LNCaP clone FGC (cell line): ENCODE measurements around the gene TRAPPC8.
"Not testable (repeated sequence)": the region's sequence is repeated elsewhere in the genome, so short reads cannot be mapped to it uniquely, and the experiment has no call there.

ENCODE experiments used
- DNase-seq: peaks from one replicate; pipeline ENCODE4 v3.0.0-alpha.2; 2011; ENCODE audit warnings: low read depth
- H3K4me3 ChIP-seq: 2 replicates; pipeline ENCODE4 v1.5.1; 2011; ENCODE audit warnings: mild to moderate bottlenecking, low read depth, low read length, control low read depth
- CTCF ChIP-seq: IDR thresholded peaks from 2 replicates; pipeline ENCODE4 v1.5.1; 2012; ENCODE audit warnings: mild to moderate bottlenecking; ENCODE audit not compliant: control insufficient read depth, insufficient read depth; ENCODE audit errors: extremely low read depth

TRAPPC8 gene

DNA sequence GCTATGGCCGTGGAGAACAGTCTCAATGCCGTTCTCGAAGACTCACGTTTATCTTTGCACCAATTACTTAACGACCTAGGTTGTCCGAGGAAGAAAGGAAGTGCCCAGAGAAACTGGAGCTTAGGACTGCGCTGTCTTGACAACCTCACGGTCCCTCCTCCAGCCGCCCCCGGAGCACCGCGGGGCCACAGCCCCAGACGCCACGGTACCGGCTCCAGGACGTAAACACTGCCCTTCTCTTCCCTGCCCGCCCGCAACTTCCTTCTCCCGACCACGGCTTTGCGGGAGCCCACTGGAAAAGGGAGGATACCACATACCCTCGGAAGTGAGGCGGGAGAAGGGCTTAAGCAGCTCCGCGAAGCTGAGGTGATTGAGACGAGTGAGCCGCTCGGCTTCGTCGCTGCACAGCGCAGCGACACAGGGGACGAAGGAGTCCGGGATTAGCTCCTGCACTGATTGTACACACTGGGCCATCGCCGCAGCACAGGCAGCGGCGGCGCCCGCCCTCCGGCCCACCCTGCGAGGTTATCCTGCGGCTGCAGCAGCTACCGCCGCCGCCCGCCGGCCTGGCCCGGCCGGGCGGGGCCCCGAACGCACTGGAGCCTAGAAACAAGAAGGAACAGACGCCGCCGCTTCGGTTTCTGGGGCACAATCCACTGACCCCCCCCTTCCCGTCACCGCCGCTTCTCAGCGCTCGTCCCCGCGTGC lies 483 bp downstream of the TRAPPC8 start:
- no peak for TF ChIP-seq CTCF
- H3K4me3 ChIP-seq, result peak overlapping the region; percentile 89
- DNase-seq, result no peak

GRCh38 chr18:31941010-31941809 lies 1.7 kb downstream of the TRAPPC8 start:
- peak overlapping the region; percentile 89 for H3K4me3 ChIP-seq

DNA sequence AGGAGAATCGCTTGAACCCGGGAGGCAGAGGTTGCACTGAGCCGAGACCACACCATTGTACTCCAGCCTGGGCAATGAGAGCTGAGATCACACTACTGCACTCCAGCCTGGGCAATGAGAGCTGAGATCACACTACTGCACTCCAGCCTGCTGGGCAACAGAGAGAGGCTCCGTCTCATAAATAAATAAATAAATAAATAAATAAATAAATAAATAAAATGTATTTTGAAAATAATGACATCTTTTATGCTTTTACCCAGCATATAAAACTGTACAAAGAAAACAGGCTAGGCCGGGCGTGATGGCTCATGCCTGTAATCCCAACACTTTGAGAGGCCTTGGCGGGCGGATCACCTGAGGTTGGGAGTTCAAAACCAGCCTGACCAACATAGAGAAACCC lies 8.2 kb downstream of the TRAPPC8 start:
- DNase-seq, H3K4me3 ChIP-seq: not testable (repeated sequence)

More at GRCh38 chr18:31941010-31941809, 1.7 kb downstream of the TRAPPC8 start:
- no peak for TF ChIP-seq CTCF
- DNase-seq, result no peak

DNA sequence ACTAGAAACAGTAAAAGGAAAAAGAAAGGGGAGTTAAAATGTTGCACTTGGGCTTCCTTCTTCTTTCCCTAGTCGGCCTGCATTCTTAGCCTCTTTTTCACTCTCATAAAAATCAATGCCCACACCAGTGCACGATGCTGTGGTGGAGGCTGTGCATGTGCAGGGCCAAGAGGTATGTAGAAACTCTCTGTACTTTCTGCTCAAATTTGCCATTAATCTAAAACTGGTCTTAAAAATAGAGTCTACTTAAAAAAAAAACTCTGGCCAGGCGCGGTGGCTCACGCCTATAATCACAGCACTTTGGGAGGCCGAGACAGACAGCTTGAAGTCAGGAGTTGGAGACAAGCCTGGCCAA lies 11.1 kb downstream of the TRAPPC8 start:
- TF ChIP-seq CTCF, result no peak
- no peak for DNase-seq

GRCh38 chr18:31931163-31931885 lies 11.6 kb downstream of the TRAPPC8 start:
- no peak for TF ChIP-seq CTCF
- DNase-seq, result peak; percentile 54
- no peak overlapping the region for H3K4me3 ChIP-seq

More for the DNA sequence above, 11.1 kb downstream of the TRAPPC8 start:
- no peak overlapping the region for H3K4me3 ChIP-seq

DNA sequence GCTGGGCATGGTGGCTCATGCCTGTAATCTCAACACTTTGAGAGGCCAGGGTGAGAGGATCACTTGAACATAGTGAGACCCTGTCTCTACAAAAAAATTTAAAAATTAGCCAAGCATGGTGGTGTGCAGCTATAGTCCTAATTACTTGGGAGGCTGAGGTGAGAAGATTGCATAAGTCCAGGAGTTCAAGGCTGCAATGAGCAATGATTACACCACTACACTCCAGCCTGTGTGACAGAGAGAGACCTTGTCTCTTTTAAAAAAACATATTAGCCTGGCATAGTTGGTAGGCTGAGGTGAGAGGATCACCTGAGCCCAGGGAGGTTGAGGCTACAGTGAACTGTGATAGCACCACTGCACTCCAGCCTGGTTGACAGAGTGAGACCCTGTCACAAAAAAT lies 13.7 kb downstream of the TRAPPC8 start:
- no peak for TF ChIP-seq CTCF
- no peak for DNase-seq
- H3K4me3 ChIP-seq, result no peak overlapping the region

GRCh38 chr18:31926988-31927387 lies 15.9 kb downstream of the TRAPPC8 start:
- not testable (repeated sequence) for DNase-seq, H3K4me3 ChIP-seq

- no peak overlapping the region for H3K4me3 ChIP-seq
- no peak for TF ChIP-seq CTCF
- DNase-seq, result no peak
Observed at GRCh38 chr18:31920277-31920676, 22.7 kb downstream of the TRAPPC8 start.

- H3K4me3 ChIP-seq, DNase-seq: not testable (repeated sequence)
Observed at GRCh38 chr18:31919366-31919765, 23.6 kb downstream of the TRAPPC8 start.
